GM06990 (cell line): ENCODE measurements around the gene ASPM.

Experiments
- DNase-seq: peaks from one replicate; pipeline ENCODE4 v3.0.0-alpha.2; 2011; ENCODE audit not compliant: insufficient read length; ENCODE audit errors: extremely low read depth
- H3K27me3 ChIP-seq: replicated peaks from 2 replicates; pipeline ENCODE4 v1.6.0; 2011; ENCODE audit warnings: low read length; ENCODE audit not compliant: control insufficient read depth, insufficient read depth
- H3K36me3 ChIP-seq: 2 replicates; pipeline ENCODE4 v1.5.1; 2011; ENCODE audit warnings: low read length; ENCODE audit not compliant: control insufficient read depth, insufficient read depth
- H3K4me3 ChIP-seq: replicated peaks from 2 replicates; pipeline ENCODE4 v1.5.1; 2011; ENCODE audit warnings: low read depth, mild to moderate bottlenecking, control low read depth, low read length
- CTCF ChIP-seq: IDR thresholded peaks from 2 replicates; pipeline ENCODE4 v1.5.1; 2011; ENCODE audit warnings: low read length, control low read depth, mild to moderate bottlenecking, inconsistent platforms; ENCODE audit not compliant: insufficient read depth, poor library complexity, severe bottlenecking

ASPM gene

GRCh38 chr1:197080323-197080722 is 66.1 kb downstream of the ASPM start:
- Histone ChIP-seq H3K27me3 (no peaks in the 10 kb centered on the region), H3K36me3 (peaks cover 6% of the 10 kb centered on the region; the same call in 1 of the 2 replicates), H3K4me3 (no peak overlapping the region)
- DNase-seq, result no peak
- TF ChIP-seq CTCF, result no peak

- Histone ChIP-seq H3K4me3 (no peak overlapping the region), H3K27me3 (no peaks in the 10 kb centered on the region), H3K36me3 (no peaks in the 10 kb centered on the region)
- no peak for DNase-seq
- no peak for TF ChIP-seq CTCF
Observed at GRCh38 chr1:197076585-197076984, 69.9 kb downstream of the ASPM start.

- no peak for TF ChIP-seq CTCF
- H3K4me3 ChIP-seq, result no peak overlapping the region
Observed at GRCh38 chr1:197073978-197074377, 72.5 kb downstream of the ASPM start.

GRCh38 chr1:197067457-197067818 is 79.0 kb downstream of the ASPM start:
- DNase-seq, result no peak
- H3K27me3 ChIP-seq, result no peaks in the 10 kb centered on the region
- no peak for TF ChIP-seq CTCF
- H3K4me3 ChIP-seq, result no peak overlapping the region
- H3K36me3 ChIP-seq, result no peaks in the 10 kb centered on the region

More at GRCh38 chr1:197073978-197074377, 72.5 kb downstream of the ASPM start:
- no peak for DNase-seq
- Histone ChIP-seq H3K27me3 (no peaks in the 10 kb centered on the region), H3K36me3 (no peaks in the 10 kb centered on the region)

GRCh38 chr1:197066719-197067456 is 79.6 kb downstream of the ASPM start, which contains the start of gene F13B:
TSS of gene F13B (minus strand) at chr1:197067260. CDS start at chr1:197067223, 37 bp downstream.
- H3K4me3 ChIP-seq, result no peak within 1 kb of the TSS
- H3K36me3 ChIP-seq, result no peaks in the 10 kb centered on the region
- no peak for DNase-seq
- H3K27me3 ChIP-seq, result no peaks in the 10 kb centered on the region
- no peak for TF ChIP-seq CTCF
